HG03045 (cell line): ENCODE results near the gene ADSS2.
A peak's percentile ranks its signal among the peaks of the same experiment; 100 is the strongest.

Experiments
- ATAC-seq: cut with Tn5 transposase; IDR thresholded peaks from one replicate; pipeline ENCODE4 v1.9.1; 2021; ENCODE audit warnings: mild to moderate bottlenecking, moderate library complexity; ENCODE audit not compliant: unreplicated experiment

The ADSS2 gene

DNA sequence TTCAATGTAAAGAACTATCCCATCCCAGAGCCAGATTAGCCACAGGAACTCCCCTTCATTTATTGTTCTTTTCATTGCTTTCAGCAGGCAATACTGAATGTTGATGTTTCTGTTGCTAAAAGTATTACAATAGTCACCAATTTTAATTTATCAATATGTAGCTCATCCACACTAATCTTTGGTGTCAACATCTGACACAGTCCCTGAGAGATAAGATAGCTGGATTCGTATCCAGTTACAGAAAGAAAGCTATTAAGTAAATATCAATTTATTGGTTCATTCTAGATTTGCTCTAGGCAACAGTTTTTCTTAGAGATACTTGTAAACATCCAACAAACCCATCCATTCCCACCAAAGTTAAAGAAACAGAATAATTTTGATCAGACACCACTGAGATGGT lies 4.7 kb downstream of the ADSS2 start:
- no peak for ATAC-seq

DNA sequence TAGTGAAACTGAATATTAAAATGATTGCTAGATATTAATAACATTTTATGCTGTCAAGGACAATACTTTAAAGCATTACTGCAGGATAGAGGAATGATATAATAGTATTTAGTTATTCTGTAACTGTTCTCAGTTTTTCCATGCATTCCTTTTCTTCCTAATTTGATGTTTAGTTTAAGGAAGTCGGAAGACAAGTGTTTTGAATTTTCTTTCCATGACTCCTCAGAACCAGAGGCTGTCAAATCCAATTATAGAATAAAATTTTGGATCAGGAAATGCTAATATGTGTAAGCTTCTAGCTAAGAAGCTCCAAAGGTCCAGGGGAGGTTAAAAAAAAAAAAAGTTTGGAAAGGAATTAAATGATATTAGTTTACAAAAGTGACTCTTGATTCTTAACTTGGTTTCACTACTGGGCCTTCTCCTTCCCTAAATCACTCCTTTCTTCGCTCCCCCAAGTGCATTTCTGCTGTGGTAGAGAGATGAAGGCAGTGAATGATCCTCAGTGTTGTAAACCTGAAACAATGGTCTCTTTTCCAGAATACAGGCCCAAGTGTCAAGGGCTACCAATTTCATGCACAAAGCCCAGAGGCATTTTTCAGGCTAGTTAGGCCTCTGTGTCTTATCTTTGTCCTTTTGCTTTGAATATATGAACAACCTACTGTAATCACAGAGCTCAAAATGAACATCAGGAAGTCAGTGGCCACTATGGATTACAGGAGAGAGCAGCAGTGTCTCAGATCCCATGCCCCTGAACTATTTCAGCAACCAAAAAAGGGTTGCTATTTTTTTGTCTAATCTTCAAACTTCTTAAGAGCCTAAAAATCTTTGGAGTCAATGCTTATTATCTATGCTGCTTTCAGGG lies 6.2 kb downstream of the ADSS2 start:
- ATAC-seq, result no peak

DNA sequence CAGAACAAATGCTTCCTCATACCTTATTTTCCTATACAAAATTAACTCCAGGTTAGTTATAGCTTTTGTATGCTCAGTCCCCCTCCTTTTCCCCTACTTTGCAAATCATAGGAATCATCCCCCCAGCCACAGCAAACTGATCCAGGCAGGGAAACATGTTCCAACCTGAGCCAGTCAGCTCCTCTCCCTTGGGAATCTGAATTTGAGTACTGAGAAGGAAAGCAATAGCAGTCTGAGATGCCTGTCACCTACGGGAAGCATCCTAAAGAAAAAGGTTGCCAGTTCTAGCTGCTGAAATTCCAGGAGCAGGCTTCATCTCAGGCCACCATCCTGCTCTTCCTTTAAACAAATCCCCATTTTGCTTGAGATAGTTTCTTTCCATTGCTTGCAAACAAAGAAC lies 6.9 kb downstream of the ADSS2 start:
- ATAC-seq, result no peak

DNA sequence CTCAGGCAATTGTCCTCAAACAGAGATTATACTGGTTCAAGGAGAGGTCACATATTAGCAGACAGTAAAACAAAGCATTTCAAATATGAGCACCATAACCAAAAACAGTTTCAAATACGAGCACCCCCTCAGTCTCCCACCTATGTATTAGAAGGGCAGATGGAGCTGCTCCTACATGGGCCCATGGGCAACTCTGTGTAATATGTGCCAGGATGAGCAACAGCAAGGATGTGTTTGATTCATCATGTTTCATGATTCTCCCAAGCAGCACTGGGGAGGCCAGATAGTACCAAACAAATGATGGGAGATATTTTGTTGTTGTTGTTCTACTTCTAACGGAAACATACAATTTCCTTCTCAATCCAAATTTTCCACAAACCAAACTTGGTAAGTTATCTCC lies 8.9 kb downstream of the ADSS2 start:
- ATAC-seq, result no peak

DNA sequence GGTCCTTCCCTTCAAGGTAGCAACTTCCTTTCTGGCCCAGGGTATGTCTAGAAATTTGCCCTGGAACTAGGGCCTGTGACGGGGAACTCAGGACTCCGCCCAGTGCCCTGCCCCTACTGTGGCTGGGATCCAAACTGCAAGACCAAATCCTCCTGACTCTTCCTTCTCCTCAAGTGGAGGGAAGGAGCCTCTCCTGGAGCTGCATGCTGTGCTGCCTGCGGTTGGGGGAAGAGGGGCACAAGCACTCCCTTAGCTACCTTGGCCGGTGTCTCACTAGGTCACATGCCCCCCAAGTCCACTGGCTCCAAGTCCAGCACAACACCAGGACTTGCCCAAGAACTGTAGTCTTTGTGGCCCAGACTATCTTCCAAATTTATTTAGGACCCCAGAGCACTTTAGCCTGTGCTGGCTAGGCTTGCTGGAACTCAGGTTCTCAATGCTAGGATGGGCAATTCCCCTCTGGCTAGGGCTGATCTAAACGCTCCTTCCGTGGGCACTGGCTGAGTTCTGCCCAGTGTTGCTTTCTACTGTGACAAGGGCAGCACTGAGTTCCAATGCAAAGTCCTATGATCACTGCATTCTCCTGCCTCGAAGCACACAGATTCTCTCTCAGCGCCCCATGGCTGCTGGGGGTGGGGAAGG lies 12.2 kb downstream of the ADSS2 start:
- ATAC-seq, result no peak

DNA sequence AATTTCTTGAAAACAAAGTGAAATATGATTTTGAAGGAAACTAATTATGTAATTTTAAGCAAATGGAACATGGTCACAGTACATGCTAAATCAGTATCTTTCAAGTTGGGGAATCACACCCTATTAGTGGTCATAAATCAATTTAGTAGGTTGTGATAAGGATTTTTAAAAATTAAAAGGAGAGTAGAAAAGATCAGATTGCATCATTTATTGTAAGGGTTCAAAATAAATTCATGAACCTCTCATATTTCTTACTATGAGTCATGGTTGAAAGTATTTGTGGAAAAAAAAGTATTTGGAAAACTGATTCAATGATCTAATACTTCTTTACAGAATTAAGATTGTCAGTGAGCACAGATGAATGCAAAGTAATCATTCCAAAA lies 14.6 kb downstream of the ADSS2 start:
- ATAC-seq, result no peak

DNA sequence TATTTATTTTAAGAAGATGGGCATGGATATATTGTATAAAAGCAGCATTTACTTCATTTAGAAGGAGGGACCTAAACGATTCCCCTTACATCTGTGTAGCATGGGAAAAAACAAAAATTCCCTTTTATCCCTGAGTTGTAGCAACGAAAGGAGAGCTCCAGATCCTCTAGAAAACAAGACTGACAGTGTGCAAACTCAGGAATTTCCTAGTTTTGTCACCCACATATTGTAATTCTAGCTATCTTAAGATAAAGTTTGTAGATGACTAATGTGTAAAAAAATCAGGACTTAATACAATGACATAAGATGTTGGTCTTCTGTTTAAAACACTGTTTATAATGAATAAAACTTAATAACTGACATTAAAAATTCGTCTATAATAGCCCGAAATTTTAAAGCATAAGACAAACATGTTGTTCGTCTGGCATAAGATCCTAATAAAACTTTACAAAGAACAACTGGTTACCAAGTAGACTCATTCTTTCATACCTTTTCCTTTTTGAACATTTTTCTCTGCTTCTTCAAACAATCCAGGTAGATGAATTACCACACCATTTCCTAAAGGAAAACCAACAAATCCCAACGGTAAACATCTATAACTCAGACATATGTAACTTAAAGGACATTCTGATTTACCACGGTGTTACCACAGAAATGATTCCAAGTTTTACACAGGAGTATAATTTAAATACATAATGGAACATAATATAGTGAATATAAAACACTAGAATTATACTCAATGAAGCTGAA lies 15.2 kb downstream of the ADSS2 start:
- ATAC-seq, result no peak

DNA sequence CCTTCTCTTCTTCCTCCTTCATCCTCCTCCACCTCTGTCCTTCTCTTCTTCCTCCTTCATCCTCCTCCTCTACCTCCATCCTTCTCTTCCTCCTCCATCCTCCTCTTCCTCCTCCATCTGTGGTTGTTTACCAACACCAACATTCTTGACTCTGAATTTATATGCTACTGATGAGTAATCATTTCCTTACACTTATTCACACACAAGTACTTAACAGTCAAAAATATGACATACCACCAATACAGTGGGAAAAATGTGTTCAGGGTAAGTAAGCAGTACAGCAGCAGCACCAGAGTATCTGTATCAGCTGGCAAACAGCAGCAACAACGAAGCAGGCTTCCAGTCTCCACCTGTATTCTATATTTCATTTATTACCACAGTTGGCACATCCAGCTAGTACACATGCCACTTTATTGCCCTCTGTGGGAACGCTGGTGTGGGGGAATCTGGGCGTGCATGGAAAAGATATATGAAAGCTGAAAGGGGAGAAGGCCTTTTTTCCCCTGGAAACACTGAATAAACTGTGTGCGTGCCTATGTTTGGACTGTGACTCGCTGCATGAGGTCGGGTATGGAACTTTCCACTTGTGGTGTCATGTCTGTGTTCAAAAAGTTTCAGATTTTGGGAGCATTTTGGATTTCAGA lies 16.0 kb downstream of the ADSS2 start:
- no peak for ATAC-seq

DNA sequence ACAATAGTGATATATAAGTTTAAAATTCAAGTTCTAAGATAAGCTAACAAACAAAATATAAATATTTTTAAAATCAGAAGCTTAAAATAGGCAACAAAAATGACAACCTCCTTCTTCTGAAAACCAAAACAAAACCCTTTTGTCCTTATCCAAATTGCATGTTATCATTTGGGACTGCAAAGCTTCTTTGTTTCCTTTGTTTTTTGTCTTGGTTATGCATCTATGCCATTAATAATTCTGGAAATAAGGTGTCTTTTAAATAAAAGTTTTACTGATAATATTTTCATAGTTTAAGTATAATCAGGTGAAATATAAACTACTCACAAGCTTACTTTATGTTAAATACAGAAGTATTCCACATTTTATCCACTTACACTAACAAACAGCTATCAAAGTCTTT lies 20.5 kb downstream of the ADSS2 start:
- ATAC-seq, result no peak

DNA sequence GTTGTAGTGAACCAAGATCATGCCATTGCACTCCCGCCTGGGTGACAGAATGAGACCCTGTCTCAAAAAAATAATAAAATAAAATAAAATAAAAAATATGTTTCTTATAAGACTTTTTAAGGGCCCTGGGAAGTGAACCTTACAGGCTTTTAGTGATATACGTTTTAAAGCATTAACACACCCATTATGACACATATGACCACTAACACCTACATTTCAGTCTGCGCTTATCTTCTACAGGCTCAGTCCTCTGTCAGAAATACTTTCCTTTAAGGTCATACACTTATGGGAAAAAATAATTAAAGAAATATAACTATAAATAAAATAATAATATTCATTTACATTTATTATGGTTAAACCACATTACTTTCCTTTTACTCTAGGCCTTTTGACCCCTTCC lies 21.9 kb downstream of the ADSS2 start:
- no peak for ATAC-seq

DNA sequence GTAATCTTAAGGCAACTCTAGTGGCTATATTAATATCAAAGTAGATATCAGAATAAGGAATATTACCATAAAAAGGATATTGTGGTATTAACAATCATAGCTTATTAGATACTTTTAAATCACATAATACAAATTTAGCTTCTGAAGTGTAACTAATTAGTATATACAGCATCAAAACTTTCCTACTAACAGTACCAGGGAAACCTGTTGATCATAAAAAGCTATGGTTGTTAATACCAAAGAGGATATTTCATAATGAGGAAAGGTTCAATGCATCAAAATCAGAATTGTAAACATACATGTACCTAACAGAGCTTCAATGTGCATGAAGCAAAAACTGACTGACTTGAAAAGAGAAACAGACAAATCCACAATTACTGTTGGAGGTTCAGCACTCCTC lies 24.1 kb downstream of the ADSS2 start:
- ATAC-seq, result no peak

DNA sequence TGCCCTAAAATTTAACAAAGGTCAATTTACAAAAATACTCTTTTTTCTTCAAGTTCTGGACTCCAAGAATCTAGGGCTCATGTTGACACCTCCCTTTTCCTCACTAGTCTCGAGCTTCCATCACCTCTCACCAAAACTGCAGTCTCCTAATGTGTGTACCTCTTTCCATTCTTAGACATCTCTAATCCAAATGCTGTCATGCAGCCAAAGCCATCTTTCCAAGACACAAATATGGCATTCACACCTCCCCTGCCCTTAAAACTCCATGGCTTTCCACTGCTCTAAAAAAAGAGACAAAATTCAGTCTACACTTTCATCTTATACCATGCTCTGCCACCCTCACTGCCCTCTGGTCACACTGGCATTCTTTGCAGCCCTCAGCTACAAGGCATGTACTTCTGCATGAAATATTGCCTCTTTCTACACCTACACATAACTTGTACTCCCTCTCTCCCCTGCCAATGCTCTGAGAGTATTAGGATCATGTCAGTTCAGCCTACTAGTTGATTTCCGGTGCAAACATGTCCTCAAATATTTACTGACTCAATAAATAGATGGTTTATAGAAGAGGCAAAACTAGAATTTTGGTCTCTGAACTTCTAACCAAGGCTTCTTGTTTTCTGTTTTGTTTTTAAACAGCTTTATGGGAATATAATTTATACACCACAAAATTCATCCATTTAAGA lies 26.9 kb downstream of the ADSS2 start:
- no peak for ATAC-seq

DNA sequence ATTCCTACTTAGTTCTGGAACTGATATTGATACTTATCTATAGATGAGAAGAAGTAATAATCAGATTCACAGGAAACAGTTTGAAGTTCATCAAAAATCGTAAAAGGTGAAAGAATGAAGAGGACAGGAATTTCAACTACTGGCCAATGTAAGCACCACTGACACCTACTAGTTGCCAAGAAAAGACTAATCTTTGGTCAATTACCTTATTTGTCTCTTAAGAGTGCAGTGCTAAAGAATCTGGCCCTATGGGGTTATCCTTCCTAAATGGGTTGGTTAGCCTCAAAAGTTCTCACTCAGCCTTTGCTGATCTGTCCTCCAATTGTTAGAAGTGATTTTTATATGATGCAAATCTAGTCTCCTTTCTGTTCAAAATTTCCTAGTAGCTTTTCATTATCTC lies 29.5 kb downstream of the ADSS2 start:
- no peak for ATAC-seq

DNA sequence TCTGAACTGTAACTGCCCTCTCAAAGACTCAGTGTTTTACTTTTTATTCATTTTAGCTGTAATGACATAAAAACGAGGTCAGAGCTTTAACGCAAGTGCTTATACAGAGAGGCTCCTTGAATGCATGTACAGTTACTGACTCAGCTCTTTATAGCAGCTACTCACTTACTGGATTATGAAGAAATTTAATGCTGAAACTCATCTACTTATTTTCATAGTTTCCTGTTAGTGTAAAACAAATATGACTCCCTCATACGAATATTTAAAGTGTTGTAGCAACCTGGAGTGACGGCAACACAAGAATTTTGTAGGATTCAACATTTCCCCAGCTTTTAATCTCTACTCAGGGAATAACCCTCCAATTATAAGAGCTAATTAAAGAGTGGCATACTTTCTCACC lies 32.7 kb downstream of the ADSS2 start:
- ATAC-seq, result no peak

DNA sequence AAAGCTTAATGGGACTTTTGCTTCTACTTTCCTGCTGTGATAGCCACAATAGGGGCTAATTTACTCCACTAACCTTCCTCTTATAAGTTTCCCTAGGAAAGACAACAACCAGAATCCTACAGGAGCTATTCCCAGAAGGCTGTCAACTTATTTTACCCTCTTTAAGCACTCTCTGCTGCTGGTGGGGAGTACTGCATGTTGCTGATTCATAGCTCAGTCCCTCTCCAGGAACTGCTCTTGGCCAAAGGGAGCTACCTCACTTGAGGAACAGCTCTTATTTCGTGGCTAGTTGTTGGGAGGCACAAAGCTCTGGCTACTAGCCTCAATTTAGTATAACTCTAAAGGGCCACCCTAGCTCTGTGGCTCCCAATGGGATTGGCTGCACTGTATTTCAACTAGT lies 37.2 kb downstream of the ADSS2 start:
- ATAC-seq, result no peak

DNA sequence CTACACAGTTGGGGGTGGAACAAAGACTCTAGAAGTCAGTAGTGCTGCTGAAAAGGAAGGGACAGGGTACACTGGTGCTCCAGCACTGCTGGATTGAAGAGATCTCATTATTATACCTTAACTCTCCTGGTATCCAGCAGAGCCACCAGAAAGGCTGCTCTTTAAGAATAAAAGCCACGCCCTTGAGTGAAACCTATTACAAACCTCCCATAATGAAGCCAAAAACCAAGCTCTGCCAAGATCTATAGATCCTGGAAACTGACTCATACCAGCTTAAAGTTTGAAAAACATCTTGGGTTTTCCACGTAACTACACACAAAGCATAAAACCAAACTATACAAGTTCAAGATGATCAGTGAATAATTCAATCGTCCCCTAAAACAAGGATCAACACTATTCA lies 38.0 kb downstream of the ADSS2 start:
- ATAC-seq, result no peak

DNA sequence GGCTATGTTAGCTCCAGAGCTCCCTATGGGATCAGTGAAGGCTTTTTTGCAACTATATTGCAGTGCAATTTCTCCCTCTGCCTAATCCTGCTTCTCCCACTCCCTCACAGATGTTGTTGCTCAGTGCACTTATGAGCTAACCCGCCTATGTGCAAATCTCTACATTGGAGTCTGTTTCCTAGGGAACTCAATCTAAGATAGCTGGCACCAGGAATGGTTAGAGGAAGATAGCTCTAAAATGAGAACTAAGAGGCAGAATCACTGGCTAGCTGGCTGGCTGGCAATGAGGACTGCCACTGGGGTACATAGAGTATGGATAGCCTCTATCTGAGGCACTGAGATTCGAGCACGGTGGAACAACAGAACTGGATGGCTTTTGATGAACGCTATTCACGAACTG lies 39.5 kb downstream of the ADSS2 start:
- no peak for ATAC-seq

DNA sequence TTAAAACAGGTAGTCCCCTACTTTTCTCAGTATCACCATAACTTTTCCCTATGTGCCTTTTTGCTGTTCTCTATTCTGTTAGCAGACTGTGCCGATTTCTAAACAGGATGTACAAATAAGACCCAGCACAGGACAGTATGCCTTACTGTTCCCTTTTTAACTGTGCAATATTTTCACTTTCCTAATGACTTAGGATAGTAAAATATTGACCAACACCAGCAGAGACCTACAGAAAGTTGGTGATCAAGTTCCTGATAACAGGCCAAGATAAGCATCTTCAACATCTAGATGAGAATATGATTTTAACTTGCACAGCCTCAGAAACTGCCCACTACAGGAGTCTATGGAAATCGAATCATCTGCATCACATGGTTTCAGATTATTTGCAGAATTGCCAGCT lies 42.0 kb downstream of the ADSS2 start:
- ATAC-seq, result peak; percentile 69

DNA sequence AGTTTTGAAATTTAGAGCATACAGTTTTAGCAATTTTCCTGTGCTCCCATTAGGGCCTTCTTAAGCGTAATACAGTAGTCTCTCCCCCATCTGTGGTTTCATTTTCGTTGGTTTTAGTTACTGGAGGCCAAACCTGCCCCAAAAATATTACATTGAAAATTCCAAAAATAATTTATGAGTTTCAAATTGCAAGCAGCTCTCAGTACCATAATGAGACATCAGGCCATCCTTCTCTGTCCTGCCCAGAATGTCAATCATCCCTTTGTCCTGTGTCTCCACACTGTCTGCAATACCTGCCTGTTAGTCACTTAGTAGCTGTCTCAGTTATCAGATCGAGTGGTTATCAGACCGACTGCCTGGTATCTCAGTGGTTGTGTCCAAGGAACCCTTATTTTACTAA lies 45.4 kb downstream of the ADSS2 start:
- peak; percentile 86 for ATAC-seq

DNA sequence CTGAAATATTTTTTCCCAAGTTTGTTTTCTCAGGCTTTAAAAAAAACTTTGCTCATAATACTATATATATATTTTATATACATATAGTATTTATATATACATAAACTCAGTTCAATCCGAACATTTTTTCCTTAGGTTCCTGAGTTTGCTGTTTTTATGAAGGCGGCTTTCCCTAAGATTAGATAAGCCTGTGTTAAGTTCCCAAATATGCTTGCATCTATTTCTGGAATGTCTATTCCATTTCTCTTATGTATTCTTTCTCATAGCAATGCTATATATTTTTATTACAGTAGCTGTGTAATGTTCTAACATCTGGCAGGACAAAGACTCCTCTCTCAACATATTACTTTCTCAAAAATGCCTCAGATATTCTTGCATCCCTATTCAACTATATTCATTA lies 45.9 kb downstream of the ADSS2 start:
- ATAC-seq, result no peak

DNA sequence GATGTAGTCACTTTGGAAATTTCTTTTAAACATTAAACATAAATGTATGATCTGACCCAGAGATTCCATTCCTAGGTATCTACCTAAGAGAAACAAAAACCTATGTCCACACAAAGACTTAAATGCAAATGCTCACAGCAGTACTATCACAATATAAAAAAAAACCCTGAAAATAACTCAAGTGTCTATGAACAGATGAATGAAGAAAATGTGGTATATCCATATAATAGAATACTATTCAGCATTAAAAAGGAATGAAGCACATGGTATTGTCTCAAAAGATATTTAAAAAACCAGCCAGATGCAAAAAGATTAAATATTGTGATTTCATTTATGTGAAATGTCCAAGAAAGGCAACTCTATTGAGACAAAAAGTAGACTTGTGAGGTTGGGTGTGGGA lies 48.3 kb downstream of the ADSS2 start:
- no peak for ATAC-seq
